Adrenal gland (tissue), 5 donors: ENCODE measurements around the gene ZFHX3.
A peak's percentile ranks its signal among the peaks of the same experiment; 100 is the strongest.

Source experiments
- CTCF ChIP-seq, 6 experiments: fragments of 450-650 bp in 4 of 6; fragments of 200-600 bp in 2 of 6; sonication (generic) in 1 of 6; IDR thresholded peaks; 1 replicate in 5 of 6; 2 replicates in 1 of 6; pipeline versions ENCODE4 v1.5.1 to v1.8.0; 2016 to 2021; ENCODE audit warnings: antibody characterized with exemption in 6 of 6, mild to moderate bottlenecking in 2 of 6, moderate library complexity in 1 of 6
- POLR2A ChIP-seq, 2 donors: fragments of 450-650 bp; IDR thresholded peaks; one replicate each; pipeline ENCODE4 v1.6.1; 2017; ENCODE audit warnings: antibody characterized with exemption in 2 of 2, mild to moderate bottlenecking in 2 of 2, moderate library complexity in 1 of 2
- donor health status: DM: no; HTN: no; CAD: no.

GRCh38 chr16:73010150-73010676 is 37.7 kb downstream of the ZFHX3 start:
- TF ChIP-seq CTCF (IDR thresholded peaks at IDR 0.05) (peak in 1 of 6 experiments; percentile 5), POLR2A (IDR thresholded peaks at IDR 0.05) (no peak)
